Hepatocyte (in vitro differentiated cells): ENCODE data around the gene CAPN15. TPM values are rescaled to one million over a fixed set of nuclear protein-coding genes. Genes with fewer than 3 reads are reported as not detected.

Experiments used
- DNase-seq: peaks from one replicate; pipeline ENCODE4 v3.0.0-alpha.2; 2016; ENCODE audit warnings: low spot score
- H2AFZ ChIP-seq: fragments of 200-600 bp; sonication (generic); 2 replicates; pipeline ENCODE4 v1.6.0; 2016; ENCODE audit warnings: antibody characterized with exemption, mild to moderate bottlenecking
- H3K27ac ChIP-seq: fragments of 200-600 bp; sonication (generic); 2 replicates; pipeline ENCODE4 v1.5.1; 2016; ENCODE audit warnings: mild to moderate bottlenecking
- H3K27me3 ChIP-seq: fragments of 200-600 bp; sonication (generic); 2 replicates; pipeline ENCODE4 v1.6.1; 2016
- H3K36me3 ChIP-seq: fragments of 200-600 bp; sonication (generic); replicated peaks from 2 replicates; pipeline ENCODE4 v1.5.1; 2016; ENCODE audit warnings: low read depth; ENCODE audit not compliant: insufficient read depth
- H3K4me1 ChIP-seq: fragments of 200-600 bp; sonication (generic); 2 replicates; pipeline ENCODE4 v1.5.1; 2016; ENCODE audit warnings: mild to moderate bottlenecking, moderate library complexity; ENCODE audit not compliant: insufficient read depth
- H3K4me2 ChIP-seq: fragments of 200-600 bp; sonication (generic); 2 replicates; pipeline ENCODE4 v1.6.0; 2016
- H3K4me3 ChIP-seq: fragments of 200-600 bp; sonication (generic); 2 replicates; pipeline ENCODE4 v1.5.1; 2016; ENCODE audit warnings: mild to moderate bottlenecking
- H3K79me2 ChIP-seq: fragments of 200-600 bp; sonication (generic); 2 replicates; pipeline ENCODE4 v1.6.0; 2017; ENCODE audit warnings: mild to moderate bottlenecking
- H3K9me2 ChIP-seq: fragments of 200-600 bp; sonication (generic); replicated peaks from 2 replicates; pipeline ENCODE4 v1.6.0; 2017; ENCODE audit warnings: mild to moderate bottlenecking; ENCODE audit not compliant: insufficient read depth
- H3K9me3 ChIP-seq: fragments of 200-600 bp; sonication (generic); 2 replicates; pipeline ENCODE4 v1.5.1; 2016; ENCODE audit warnings: low read depth, mild to moderate bottlenecking
- H4K20me1 ChIP-seq: fragments of 200-600 bp; sonication (generic); 2 replicates; pipeline ENCODE4 v1.6.0; 2016; ENCODE audit warnings: mild to moderate bottlenecking; ENCODE audit not compliant: insufficient read depth, poor library complexity, severe bottlenecking
- CTCF ChIP-seq: fragments of 200-600 bp; sonication (generic); IDR thresholded peaks from 2 replicates; pipeline ENCODE4 v1.5.1; 2016; ENCODE audit warnings: antibody characterized with exemption, mild to moderate bottlenecking; ENCODE audit not compliant: poor library complexity
- EZH2 ChIP-seq: fragments of 200-600 bp; sonication (generic); IDR thresholded peaks from 2 replicates; pipeline ENCODE4 v1.6.1; 2016; ENCODE audit warnings: antibody characterized with exemption, mild to moderate bottlenecking, borderline replicate concordance
- EZH2phosphoT487 ChIP-seq: fragments of 200-600 bp; sonication (generic); IDR thresholded peaks from one replicate; pipeline ENCODE4 v1.6.1; 2018; ENCODE audit warnings: antibody characterized with exemption, mild to moderate bottlenecking, low read depth, moderate library complexity; ENCODE audit not compliant: unreplicated experiment, severe bottlenecking
- WGBS: methylation state at CpG from one replicate; pipeline ENCODE4 v1.1.6; 2016; ENCODE audit warnings: low lambda C conversion rate; ENCODE audit errors: missing lambda C conversion rate; 5-methylcytosine and 5-hydroxymethylcytosine counted together
- polyA plus RNA-seq: library from polyadenylated mRNA; unstranded; fragments of >200 nt; fragmentation: Nextera tagmentation; extraction: Ambion mirVana; gene quantifications from 2 replicates; pipeline ENCODE4 v1.2.1, GENCODE V29; 2016
- total RNA-seq: library from RNA; depleted of rRNA; stranded (reverse); fragments of >200 nt; gene quantifications from 2 replicates; pipeline ENCODE4 v1.2.3, GENCODE V29; 2014

CAPN15 gene
- total and polyA plus RNA-seq, 2 experiments from 2014 or later: 41.7 to 42.7 TPM

GRCh38 chr16:582614-583331 is 55.3 kb downstream of the CAPN15 start:
- no peaks in the 10 kb centered on the region for H3K27me3 ChIP-seq
- H3K9me2 ChIP-seq: no peaks in the 10 kb centered on the region
- H3K4me2 ChIP-seq: no peak overlapping the region
- DNase-seq: no peak
- no peak overlapping the region for H3K4me3 ChIP-seq
- no peaks in the 10 kb centered on the region for H3K36me3 ChIP-seq
- WGBS: 91% methylated on average over 19 of the region's 21 CpGs
- peaks cover under 1% of the 10 kb centered on the region for H3K4me1 ChIP-seq
- no peaks in the 10 kb centered on the region for H3K9me3 ChIP-seq
- no peak overlapping the region for H3K27ac ChIP-seq
- no peaks in the 10 kb centered on the region for H4K20me1 ChIP-seq
- H3K79me2 ChIP-seq: peaks cover 10% of the 10 kb centered on the region
- no peak for TF ChIP-seq EZH2
- TF ChIP-seq CTCF: no peak
- no peak overlapping the region for H2AFZ ChIP-seq

GRCh38 chr16:583470-583814 is 55.9 kb downstream of the CAPN15 start:
- Histone ChIP-seq H3K27ac (no peak overlapping the region), H3K79me2 (peaks cover 17% of the 10 kb centered on the region), H3K4me1 (peaks cover 6% of the 10 kb centered on the region), H4K20me1 (no peaks in the 10 kb centered on the region), H2AFZ (no peak overlapping the region), H3K36me3 (no peaks in the 10 kb centered on the region), H3K27me3 (no peaks in the 10 kb centered on the region), H3K4me2 (no peak overlapping the region), H3K9me2 (no peaks in the 10 kb centered on the region), H3K9me3 (no peaks in the 10 kb centered on the region), H3K4me3 (no peak overlapping the region)
- TF ChIP-seq CTCF (no peak), EZH2phosphoT487 (no peak), EZH2 (no peak)
- DNase-seq: no peak
- 48% methylated on average over 16 of the region's 16 CpGs for WGBS

GRCh38 chr16:583815-584591 is 56.5 kb downstream of the CAPN15 start:
- Histone ChIP-seq H3K27me3 (no peaks in the 10 kb centered on the region), H3K9me2 (no peaks in the 10 kb centered on the region), H3K36me3 (no peaks in the 10 kb centered on the region), H3K4me1 (peaks cover 6% of the 10 kb centered on the region), H3K27ac (no peak overlapping the region), H3K4me2 (no peak overlapping the region), H2AFZ (no peak overlapping the region), H4K20me1 (no peaks in the 10 kb centered on the region), H3K79me2 (peaks cover 17% of the 10 kb centered on the region), H3K4me3 (no peak overlapping the region), H3K9me3 (no peaks in the 10 kb centered on the region)
- WGBS: 65% methylated on average over 34 of the region's 38 CpGs
- no peak for TF ChIP-seq EZH2phosphoT487
- no peak for TF ChIP-seq CTCF
- no peak for TF ChIP-seq EZH2
- no peak for DNase-seq
